Muscle of leg (tissue), 16 donors: ENCODE measurements around the gene ZNF432. TPM values are rescaled to one million over a fixed set of nuclear protein-coding genes. Genes with fewer than 3 reads are reported as not detected.
"Not testable (repeated sequence)": the region's sequence is repeated elsewhere in the genome, so short reads cannot be mapped to it uniquely, and the experiment has no call there.

ENCODE experiments used
- DNase-seq: peaks from one replicate; pipeline ENCODE4 v3.0.0; 2013
- H3K27ac ChIP-seq: one replicate; pipeline ENCODE4 v1.5.1; 2013; ENCODE audit warnings: mild to moderate bottlenecking, low read length, control low read depth
- H3K27me3 ChIP-seq: one replicate; pipeline ENCODE4 v1.6.1; 2013; ENCODE audit warnings: low read length; ENCODE audit not compliant: control insufficient read depth, insufficient read depth
- H3K36me3 ChIP-seq: one replicate; pipeline ENCODE4 v1.6.1; 2013; ENCODE audit warnings: low read length; ENCODE audit not compliant: control insufficient read depth, insufficient read depth
- H3K4me1 ChIP-seq: one replicate; pipeline ENCODE4 v1.6.1; 2013; ENCODE audit warnings: low read length; ENCODE audit not compliant: control insufficient read depth, insufficient read depth
- H3K4me3 ChIP-seq: one replicate; pipeline ENCODE4 v1.5.1; 2013; ENCODE audit warnings: low read length, control low read depth
- H3K9me3 ChIP-seq: replicated peaks from 2 replicates; pipeline ENCODE4 v1.6.1; 2013; ENCODE audit warnings: low read depth, low read length; ENCODE audit not compliant: control insufficient read depth
- WGBS: methylation state at CpG from one replicate; pipeline ENCODE4 v1.1.5; 2013; ENCODE audit warnings: missing lambda C conversion rate; ENCODE audit not compliant: insufficient coverage; 5-methylcytosine and 5-hydroxymethylcytosine counted together
- long read RNA-seq, 11 donors: transcript quantifications; one replicate each; lab custom pipeline, GENCODE V29; 2026
- polyA plus RNA-seq, 8 donors: library from polyadenylated mRNA; unstranded; fragments of 120-200 nt; gene quantifications; one replicate each; pipeline versions ENCODE4 v1.2.1 to v1.2.3, GENCODE V29; 2013; ENCODE audit warnings: inconsistent platforms in 1 of 8, low replicate concordance in 1 of 8; ENCODE audit not compliant: insufficient read length in 8 of 8, insufficient read depth in 1 of 8
- total RNA-seq: library from RNA; stranded (reverse); fragments of 120-200 nt; gene quantifications from one replicate; pipeline ENCODE4 v1.2.4, GENCODE V29; 2013

The ZNF432 gene
- total RNA-seq = 11.0 TPM
- 10 to 100 TPM in 4 of 8 donors, 1 to 10 TPM in 4; 8.7 to 11.8 (median 10.1) TPM for polyA plus RNA-seq
- long read RNA-seq, donor 1, partial matches to known transcripts = 0 of 1 reads
- long read RNA-seq, donor 1, other reads (novel, unspliced or antisense) = 0 of 1 reads
- long read RNA-seq, donor 2 = 0 reads
- long read RNA-seq, donor 3, partial matches to known transcripts = 0 of 2 reads
- long read RNA-seq, donor 3, other reads (novel, unspliced or antisense) = 0 of 2 reads
- long read RNA-seq, donor 4, partial matches to known transcripts = 0 of 1 reads
- long read RNA-seq, donor 4, other reads (novel, unspliced or antisense) = 0 of 1 reads
- long read RNA-seq, donor 5, partial matches to known transcripts = 0 of 2 reads
- long read RNA-seq, donor 5, other reads (novel, unspliced or antisense) = 0 of 2 reads
- long read RNA-seq, donor 6, full-length matches to known transcripts = 2 of 2 reads
- long read RNA-seq, donor 6, partial matches to known transcripts = 0 of 2 reads
- long read RNA-seq, donor 6, other reads (novel, unspliced or antisense) = 0 of 2 reads
- long read RNA-seq, donor 7 = 0 reads
- long read RNA-seq, donor 8, partial matches to known transcripts = 5 of 6 reads
- long read RNA-seq, donor 8, other reads (novel, unspliced or antisense) = 0 of 6 reads
- long read RNA-seq, donor 9, partial matches to known transcripts = 0 of 1 reads
- long read RNA-seq, donor 9, other reads (novel, unspliced or antisense) = 0 of 1 reads
- long read RNA-seq, donor 10, partial matches to known transcripts = 0 of 2 reads
- long read RNA-seq, donor 10, other reads (novel, unspliced or antisense) = 0 of 2 reads
- long read RNA-seq, donor 11 = 0 reads

GRCh38 chr19:52048555-52049501 is at the start of gene ZNF432:
Gene ZNF432 (minus strand): TSS chr19:52048838. CDS start chr19:52046868, 1,970 bp downstream.
- H3K36me3 ChIP-seq = peaks cover 21% of the 10 kb centered on the region
- DNase-seq = peak; percentile 99
- H3K4me1 ChIP-seq = no peaks in the 10 kb centered on the region
- peak within 1 kb of the TSS; percentile 98 for H3K27ac ChIP-seq
- H3K27me3 ChIP-seq = no peaks in the 10 kb centered on the region
- peaks cover 21% of the 10 kb centered on the region for H3K9me3 ChIP-seq
- peak within 1 kb of the TSS; percentile 82 for H3K4me3 ChIP-seq
- under 1% methylated on average over 52 of the region's 60 CpGs for WGBS

GRCh38 chr19:52096416-52096815 is 47.8 kb upstream of the ZNF432 start:
- WGBS = no CpG with 5 or more reads among the region's 3 CpGs
- H3K27ac ChIP-seq, H3K4me3 ChIP-seq, DNase-seq, H3K36me3 ChIP-seq, H3K27me3 ChIP-seq, H3K4me1 ChIP-seq: not testable (repeated sequence)
- H3K9me3 ChIP-seq = peaks cover 18% of the 10 kb centered on the region

GRCh38 chr19:52095172-52096014 is 46.8 kb upstream of the ZNF432 start, which contains the start of gene ZNF841:
Gene ZNF841 (minus strand): TSS chr19:52095765. CDS start chr19:52084801, 10,964 bp downstream.
- H3K4me3 ChIP-seq = peak within 1 kb of the TSS; percentile 94
- DNase-seq = peak; percentile 97
- H3K36me3 ChIP-seq = peaks cover 10% of the 10 kb centered on the region
- peak within 1 kb of the TSS; percentile 91 for H3K27ac ChIP-seq
- WGBS = under 1% methylated on average over 50 of the region's 59 CpGs
- H3K4me1 ChIP-seq = peaks cover 6% of the 10 kb centered on the region
- H3K9me3 ChIP-seq = peaks cover 24% of the 10 kb centered on the region
- no peaks in the 10 kb centered on the region for H3K27me3 ChIP-seq

- Histone ChIP-seq H3K4me1 (peaks cover 6% of the 10 kb centered on the region), H3K4me3 (peak overlapping the region; percentile 94), H3K27ac (peak overlapping the region; percentile 91), H3K9me3 (peaks cover 26% of the 10 kb centered on the region), H3K27me3 (no peaks in the 10 kb centered on the region), H3K36me3 (peaks cover 13% of the 10 kb centered on the region)
- DNase-seq = no peak
- WGBS = 2% methylated on average over 7 of the region's 12 CpGs
Measured at GRCh38 chr19:52094526-52095130, 46.0 kb upstream of the ZNF432 start.

- no peak overlapping the region for H3K27ac ChIP-seq
- no peak for DNase-seq
- peaks cover 21% of the 10 kb centered on the region for H3K9me3 ChIP-seq
- H3K4me3 ChIP-seq = no peak overlapping the region
- H3K36me3 ChIP-seq = peaks cover 59% of the 10 kb centered on the region
- no peaks in the 10 kb centered on the region for H3K27me3 ChIP-seq
- no peaks in the 10 kb centered on the region for H3K4me1 ChIP-seq
Measured at GRCh38 chr19:52086481-52086880, 37.8 kb upstream of the ZNF432 start.

- H3K36me3 ChIP-seq = peaks cover 56% of the 10 kb centered on the region
- H3K9me3 ChIP-seq = peaks cover 72% of the 10 kb centered on the region
- no peak overlapping the region for H3K27ac ChIP-seq
- no peak for DNase-seq
- H3K27me3 ChIP-seq = no peaks in the 10 kb centered on the region
- no peak overlapping the region for H3K4me3 ChIP-seq
- H3K4me1 ChIP-seq = no peaks in the 10 kb centered on the region
- WGBS = 94% methylated on average over 5 of the region's 5 CpGs
Measured at GRCh38 chr19:52070496-52070895, 21.9 kb upstream of the ZNF432 start.

- peaks cover 55% of the 10 kb centered on the region for H3K36me3 ChIP-seq
- WGBS = 80% methylated on average over 1 of the region's 2 CpGs
- peaks cover 73% of the 10 kb centered on the region for H3K9me3 ChIP-seq
- no peak overlapping the region for H3K27ac ChIP-seq
- no peak for DNase-seq
- no peaks in the 10 kb centered on the region for H3K4me1 ChIP-seq
- no peak overlapping the region for H3K4me3 ChIP-seq
- no peaks in the 10 kb centered on the region for H3K27me3 ChIP-seq
Measured at GRCh38 chr19:52069653-52070052, 21.0 kb upstream of the ZNF432 start.

- peaks cover 54% of the 10 kb centered on the region for H3K36me3 ChIP-seq
- 100% methylated on average over 1 of the region's 6 CpGs for WGBS
Measured at GRCh38 chr19:52066258-52066863, 17.7 kb upstream of the ZNF432 start.

More at GRCh38 chr19:52066258-52066863, 17.7 kb upstream of the ZNF432 start:
- no peak for DNase-seq
- no peak overlapping the region for H3K4me3 ChIP-seq
- H3K27ac ChIP-seq = no peak overlapping the region
- H3K4me1 ChIP-seq = no peaks in the 10 kb centered on the region
- no peaks in the 10 kb centered on the region for H3K27me3 ChIP-seq
- peaks cover 82% of the 10 kb centered on the region for H3K9me3 ChIP-seq
